Smooth muscle cell (in vitro differentiated cells): ENCODE measurements around the gene GABRA5. TPM values are rescaled to one million over a fixed set of nuclear protein-coding genes. Genes with fewer than 3 reads are reported as not detected.

ENCODE experiments used
- DNase-seq: peaks from one replicate; lab custom pipeline; 2025; ENCODE audit not compliant: unreplicated experiment; lab: John Stamatoyannopoulos, UW
- H2AFZ ChIP-seq: fragments of 200-600 bp; sonication (generic); 2 replicates; pipeline ENCODE4 v1.6.0; 2016; ENCODE audit warnings: antibody characterized with exemption, low read depth, mild to moderate bottlenecking
- H3F3A ChIP-seq: fragments of 200-600 bp; sonication (generic); 2 replicates; pipeline ENCODE4 v1.6.0; 2017; ENCODE audit warnings: antibody characterized with exemption, low read depth
- H3K27ac ChIP-seq: fragments of 200-600 bp; sonication (generic); 2 replicates; pipeline ENCODE4 v1.5.1; 2016; ENCODE audit warnings: low read depth, mild to moderate bottlenecking
- H3K27me3 ChIP-seq: fragments of 200-600 bp; sonication (generic); 2 replicates; pipeline ENCODE4 v1.6.1; 2016; ENCODE audit warnings: low read depth, mild to moderate bottlenecking
- H3K36me3 ChIP-seq: fragments of 200-600 bp; sonication (generic); 2 replicates; pipeline ENCODE4 v1.5.1; 2016; ENCODE audit warnings: low read depth
- H3K4me1 ChIP-seq: fragments of 200-600 bp; sonication (generic); 2 replicates; pipeline ENCODE4 v1.5.1; 2016; ENCODE audit warnings: low read depth
- H3K4me2 ChIP-seq: fragments of 200-600 bp; sonication (generic); 2 replicates; pipeline ENCODE4 v1.6.0; 2016; ENCODE audit warnings: mild to moderate bottlenecking
- H3K4me3 ChIP-seq: fragments of 200-600 bp; sonication (generic); 2 replicates; pipeline ENCODE4 v1.5.1; 2016; ENCODE audit warnings: mild to moderate bottlenecking
- H3K79me2 ChIP-seq: fragments of 200-600 bp; sonication (generic); 2 replicates; pipeline ENCODE4 v1.6.0; 2016; ENCODE audit warnings: low read depth, mild to moderate bottlenecking
- H3K9ac ChIP-seq: fragments of 200-600 bp; sonication (generic); 2 replicates; pipeline ENCODE4 v1.6.0; 2016; ENCODE audit warnings: low read depth
- H3K9me3 ChIP-seq: fragments of 200-600 bp; sonication (generic); replicated peaks from 2 replicates; pipeline ENCODE4 v1.5.1; 2016; ENCODE audit warnings: low read depth
- H4K20me1 ChIP-seq: fragments of 200-600 bp; sonication (generic); 2 replicates; pipeline ENCODE4 v1.6.0; 2016; ENCODE audit warnings: low read depth
- WGBS: methylation state at CpG from one replicate; pipeline ENCODE4 v1.1.7; 2016; ENCODE audit warnings: low lambda C conversion rate; 5-methylcytosine and 5-hydroxymethylcytosine counted together
- polyA plus RNA-seq: library from polyadenylated mRNA; unstranded; fragments of >200 nt; fragmentation: Nextera tagmentation; extraction: Ambion mirVana; gene quantifications from 2 replicates; pipeline ENCODE4 v1.2.1, GENCODE V29; 2016
- total RNA-seq: library from RNA; depleted of rRNA; stranded (reverse); fragments of >200 nt; gene quantifications from 2 replicates; pipeline ENCODE4 v1.2.3, GENCODE V29; 2014
- TF ChIP-seq, protein P1 (sequence below): fragments of 200-600 bp; sonication (generic); IDR thresholded peaks from 2 replicates; pipeline ENCODE4 v1.5.1; 2017; ENCODE audit warnings: borderline replicate concordance, mild to moderate bottlenecking, antibody characterized with exemption; ENCODE audit not compliant: insufficient read depth, poor library complexity, severe bottlenecking

The GABRA5 gene
- total and polyA plus RNA-seq, 2 experiments from 2014 or later, result 0.27 TPM; not detected in 1

DNA sequence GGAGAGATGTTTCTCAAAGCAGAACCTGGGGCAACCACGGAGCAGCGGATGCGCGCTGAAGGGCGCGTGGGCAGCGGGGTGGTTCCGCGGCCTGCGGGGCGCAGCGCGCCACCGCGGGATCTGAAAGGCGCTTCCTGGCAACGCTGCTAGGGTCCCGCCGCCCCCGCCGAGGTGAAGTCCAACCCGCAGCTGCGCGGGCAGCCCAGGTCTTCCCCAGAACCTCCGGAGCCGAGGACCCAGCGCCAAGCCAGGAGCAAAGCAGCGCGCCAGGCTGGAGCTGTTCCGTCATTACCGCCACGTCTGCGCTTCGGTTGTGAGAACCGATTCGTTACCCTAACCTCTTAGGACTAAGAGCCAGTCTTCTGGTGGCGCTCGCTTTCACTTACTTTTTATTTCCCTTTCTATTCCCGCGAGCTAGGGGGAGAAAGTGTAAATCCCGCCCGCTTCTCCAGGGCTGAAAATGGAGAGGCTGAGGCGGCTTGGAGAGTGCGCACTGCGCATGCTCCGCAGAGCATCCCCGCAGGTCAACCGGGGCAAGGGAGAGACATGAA is 100.9 kb downstream of the GABRA5 start:
- DNase-seq, result no peak
- Histone ChIP-seq H3F3A (no peaks in the 10 kb centered on the region), H2AFZ (peak overlapping the region; percentile 73), H3K9me3 (no peaks in the 10 kb centered on the region), H3K4me2 (peak overlapping the region; percentile 83), H3K9ac (no peak overlapping the region), H3K4me3 (peak overlapping the region; percentile 55), H3K36me3 (no peaks in the 10 kb centered on the region), H3K4me1 (peaks cover 3% of the 10 kb centered on the region), H3K27me3 (peaks cover 72% of the 10 kb centered on the region), H4K20me1 (no peaks in the 10 kb centered on the region), H3K27ac (no peak overlapping the region), H3K79me2 (no peaks in the 10 kb centered on the region)
- TF ChIP-seq, protein P1, sequence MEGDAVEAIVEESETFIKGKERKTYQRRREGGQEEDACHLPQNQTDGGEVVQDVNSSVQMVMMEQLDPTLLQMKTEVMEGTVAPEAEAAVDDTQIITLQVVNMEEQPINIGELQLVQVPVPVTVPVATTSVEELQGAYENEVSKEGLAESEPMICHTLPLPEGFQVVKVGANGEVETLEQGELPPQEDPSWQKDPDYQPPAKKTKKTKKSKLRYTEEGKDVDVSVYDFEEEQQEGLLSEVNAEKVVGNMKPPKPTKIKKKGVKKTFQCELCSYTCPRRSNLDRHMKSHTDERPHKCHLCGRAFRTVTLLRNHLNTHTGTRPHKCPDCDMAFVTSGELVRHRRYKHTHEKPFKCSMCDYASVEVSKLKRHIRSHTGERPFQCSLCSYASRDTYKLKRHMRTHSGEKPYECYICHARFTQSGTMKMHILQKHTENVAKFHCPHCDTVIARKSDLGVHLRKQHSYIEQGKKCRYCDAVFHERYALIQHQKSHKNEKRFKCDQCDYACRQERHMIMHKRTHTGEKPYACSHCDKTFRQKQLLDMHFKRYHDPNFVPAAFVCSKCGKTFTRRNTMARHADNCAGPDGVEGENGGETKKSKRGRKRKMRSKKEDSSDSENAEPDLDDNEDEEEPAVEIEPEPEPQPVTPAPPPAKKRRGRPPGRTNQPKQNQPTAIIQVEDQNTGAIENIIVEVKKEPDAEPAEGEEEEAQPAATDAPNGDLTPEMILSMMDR, result no peak
- WGBS, result 2% methylated on average over 48 of the region's 48 CpGs

DNA sequence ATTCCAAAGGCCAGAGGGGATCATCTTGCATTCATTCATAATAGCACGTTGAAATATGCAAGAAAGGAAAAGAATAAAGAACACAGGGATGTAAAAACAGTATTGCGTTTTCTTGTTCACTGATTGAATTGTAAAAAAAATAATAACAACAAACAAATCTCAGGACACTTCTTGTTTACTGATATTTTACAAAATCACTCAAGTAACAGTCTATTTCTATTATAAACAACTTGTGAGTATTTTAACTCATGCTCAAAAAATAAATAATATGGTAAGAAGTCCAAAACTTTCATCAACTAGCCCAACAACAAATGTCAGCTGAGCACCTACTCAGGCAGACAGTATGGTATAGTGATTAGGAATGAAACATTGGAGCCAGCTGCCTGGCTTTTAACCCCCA is 101.9 kb downstream of the GABRA5 start:
- H3K27me3 ChIP-seq, result peaks cover 73% of the 10 kb centered on the region
- TF ChIP-seq, protein P1, result no peak
- no peak overlapping the region for H3K9ac ChIP-seq
- no peak overlapping the region for H2AFZ ChIP-seq
- WGBS, result 66% methylated on average over 2 of the region's 2 CpGs
- H4K20me1 ChIP-seq, result no peaks in the 10 kb centered on the region
- H3K36me3 ChIP-seq, result no peaks in the 10 kb centered on the region
- H3K79me2 ChIP-seq, result no peaks in the 10 kb centered on the region
- no peak overlapping the region for H3K4me3 ChIP-seq
- H3K4me1 ChIP-seq, result peaks cover 3% of the 10 kb centered on the region
- H3F3A ChIP-seq, result no peaks in the 10 kb centered on the region
- DNase-seq, result no peak
- no peak overlapping the region for H3K27ac ChIP-seq
- no peak overlapping the region for H3K4me2 ChIP-seq
- no peaks in the 10 kb centered on the region for H3K9me3 ChIP-seq

DNA sequence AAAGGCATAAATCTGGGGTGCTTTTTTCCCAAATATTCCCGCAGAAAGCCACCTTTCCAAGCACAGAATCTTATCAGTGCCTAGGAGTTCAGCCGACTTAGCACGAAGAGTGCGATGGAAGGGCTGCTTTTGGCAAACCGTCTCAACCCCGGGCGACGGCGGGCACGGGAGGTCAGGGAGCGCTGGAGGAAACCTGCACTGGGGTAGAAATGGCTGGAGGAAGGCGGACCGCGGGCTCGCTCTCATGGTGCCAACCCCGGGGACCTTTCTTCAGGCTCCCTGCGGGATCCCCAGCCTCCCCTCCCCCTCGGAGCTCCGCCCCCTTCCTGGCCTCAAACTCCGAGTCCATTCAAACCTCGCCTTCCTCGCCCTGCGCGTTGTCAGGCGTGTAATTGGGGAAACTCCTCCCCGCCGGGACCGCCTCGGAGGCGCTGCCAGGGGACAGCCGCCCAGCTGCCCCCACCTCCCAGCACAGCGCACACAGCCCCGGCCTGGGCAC is 103.9 kb downstream of the GABRA5 start, which contains the start of gene GABRG3:
GABRG3 (plus strand) TSS at position 470 of the 499 bp plus-strand sequence.
- Histone ChIP-seq H3K9ac (no peak within 1 kb of the TSS), H3K27ac (no peak within 1 kb of the TSS), H3K36me3 (no peaks in the 10 kb centered on the region), H3K4me3 (peak within 1 kb of the TSS; percentile 52), H3K4me2 (peak within 1 kb of the TSS; percentile 88), H2AFZ (peak within 1 kb of the TSS; percentile 82), H3K4me1 (peaks cover 3% of the 10 kb centered on the region), H4K20me1 (no peaks in the 10 kb centered on the region), H3K9me3 (no peaks in the 10 kb centered on the region), H3K79me2 (no peaks in the 10 kb centered on the region), H3K27me3 (peaks cover 62% of the 10 kb centered on the region), H3F3A (no peaks in the 10 kb centered on the region)
- 3% methylated on average over 25 of the region's 33 CpGs for WGBS
- DNase-seq, result no peak
- TF ChIP-seq, protein P1, result no peak
